Body of pancreas (tissue), 4 donors: ENCODE measurements around the gene GSK3B. TPM values are rescaled to one million over a fixed set of nuclear protein-coding genes. Genes with fewer than 3 reads are reported as not detected.

ENCODE experiments used
- ATAC-seq: fragments of 150-250 bp; one replicate; pipeline ENCODE4 v1.9.1; 2016
- DNase-seq, 4 donors: peaks; one replicate each; pipeline ENCODE4 v3.0.0-alpha.2; 2019
- H3K27ac ChIP-seq, 4 donors: fragments of 200-600 bp; sonication (generic); 1 replicate in 3 of 4; 2 replicates in 1 of 4; pipeline versions ENCODE4 v1.5.1 to v1.6.1; 2016 to 2019; ENCODE audit warnings: mild to moderate bottlenecking in 1 of 4, mixed read lengths in 1 of 4, moderate library complexity in 1 of 4
- H3K27me3 ChIP-seq, 2 donors: fragments of 200-600 bp; sonication (generic); one replicate each; pipeline ENCODE4 v1.6.0; 2016; ENCODE audit warnings: mild to moderate bottlenecking in 1 of 2
- H3K36me3 ChIP-seq, 2 donors: fragments of 200-600 bp; sonication (generic); replicated peaks in 1 of 2; 2 replicates each; pipeline ENCODE4 v1.5.1; 2016; ENCODE audit warnings: low read depth in 2 of 2; ENCODE audit not compliant: insufficient read depth in 1 of 2
- H3K4me1 ChIP-seq: fragments of 200-600 bp; sonication (generic); one replicate; pipeline ENCODE4 v1.6.0; 2016
- H3K4me3 ChIP-seq, 2 donors: fragments of 200-600 bp; sonication (generic); 1 replicate in 1 of 2; 2 replicates in 1 of 2; pipeline ENCODE4 v1.5.1; 2016 to 2019
- H3K9me3 ChIP-seq, 3 donors: fragments of 200-600 bp; sonication (generic); 1 replicate in 2 of 3; 2 replicates in 1 of 3; pipeline ENCODE4 v1.5.1; 2016
- POLR2A ChIP-seq, 3 donors: fragments of 450-650 bp; IDR thresholded peaks; one replicate each; pipeline ENCODE4 v1.6.1; 2016; ENCODE audit warnings: antibody characterized with exemption in 3 of 3, mild to moderate bottlenecking in 2 of 3
- WGBS, 2 donors: methylation state at CpG; one replicate each; pipeline ENCODE4 v1.1.5; 2017; 5-methylcytosine and 5-hydroxymethylcytosine counted together
- intact Hi-C: fragments of 100-400 bp; cut with DNase I; formaldehyde crosslinking; loops from one replicate; pipeline ENCODE4 v1.15.1; 2023
- total RNA-seq, 2 donors: library from RNA; depleted of rRNA; stranded (reverse); fragments of >200 nt; gene quantifications; one replicate each; pipeline ENCODE4 v1.1.0, GENCODE V29; 2016
- TF ChIP-seq, protein P1 (sequence below), 7 experiments: fragments of 450-650 bp in 4 of 7; fragments of 200-600 bp in 3 of 7; sonication (generic) in 3 of 7; IDR thresholded peaks; one replicate each; pipeline ENCODE4 v1.5.1; 2016 to 2019; ENCODE audit warnings: antibody characterized with exemption in 7 of 7

The GSK3B gene
- total RNA-seq, 2 donors from 2014 or later, result 15.0 to 18.8 TPM

DNA sequence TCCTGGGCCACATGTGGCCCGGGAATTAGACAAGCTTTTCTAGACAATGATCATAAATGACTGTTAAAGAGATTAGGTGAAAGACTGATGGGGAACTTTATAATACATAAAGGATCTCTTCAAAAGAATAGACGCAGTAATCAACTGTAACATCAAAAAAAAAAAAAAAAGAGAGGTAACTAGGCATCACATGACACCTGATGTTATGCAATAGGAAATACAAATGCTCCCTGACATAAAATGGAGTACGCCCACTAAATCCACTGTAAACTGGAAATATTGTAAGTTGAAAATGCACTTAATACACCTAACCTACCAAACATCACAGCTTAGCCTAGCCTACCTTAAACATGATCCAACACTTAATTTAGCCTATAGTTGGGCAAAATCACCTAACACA lies 27.2 kb downstream of the GSK3B start:
- Histone ChIP-seq H3K36me3 (no peaks in the 10 kb centered on the region), H3K4me3 (no peak overlapping the region), H3K4me1 (peaks cover 5% of the 10 kb centered on the region), H3K27ac (no peak overlapping the region), H3K27me3 (no peaks in the 10 kb centered on the region), H3K9me3 (no peaks in the 10 kb centered on the region)
- TF ChIP-seq POLR2A (IDR thresholded peaks at IDR 0.05), result no peak
- TF ChIP-seq, protein P1, sequence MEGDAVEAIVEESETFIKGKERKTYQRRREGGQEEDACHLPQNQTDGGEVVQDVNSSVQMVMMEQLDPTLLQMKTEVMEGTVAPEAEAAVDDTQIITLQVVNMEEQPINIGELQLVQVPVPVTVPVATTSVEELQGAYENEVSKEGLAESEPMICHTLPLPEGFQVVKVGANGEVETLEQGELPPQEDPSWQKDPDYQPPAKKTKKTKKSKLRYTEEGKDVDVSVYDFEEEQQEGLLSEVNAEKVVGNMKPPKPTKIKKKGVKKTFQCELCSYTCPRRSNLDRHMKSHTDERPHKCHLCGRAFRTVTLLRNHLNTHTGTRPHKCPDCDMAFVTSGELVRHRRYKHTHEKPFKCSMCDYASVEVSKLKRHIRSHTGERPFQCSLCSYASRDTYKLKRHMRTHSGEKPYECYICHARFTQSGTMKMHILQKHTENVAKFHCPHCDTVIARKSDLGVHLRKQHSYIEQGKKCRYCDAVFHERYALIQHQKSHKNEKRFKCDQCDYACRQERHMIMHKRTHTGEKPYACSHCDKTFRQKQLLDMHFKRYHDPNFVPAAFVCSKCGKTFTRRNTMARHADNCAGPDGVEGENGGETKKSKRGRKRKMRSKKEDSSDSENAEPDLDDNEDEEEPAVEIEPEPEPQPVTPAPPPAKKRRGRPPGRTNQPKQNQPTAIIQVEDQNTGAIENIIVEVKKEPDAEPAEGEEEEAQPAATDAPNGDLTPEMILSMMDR (IDR thresholded peaks at IDR 0.05), result no peak
- intact Hi-C loops, result no loop called here
- no peak for DNase-seq
- whole genome bisulfite sequencing, 2 donors, result 71 to 85% methylated on average over 3 of the region's 3 CpGs
- no peak for ATAC-seq

DNA sequence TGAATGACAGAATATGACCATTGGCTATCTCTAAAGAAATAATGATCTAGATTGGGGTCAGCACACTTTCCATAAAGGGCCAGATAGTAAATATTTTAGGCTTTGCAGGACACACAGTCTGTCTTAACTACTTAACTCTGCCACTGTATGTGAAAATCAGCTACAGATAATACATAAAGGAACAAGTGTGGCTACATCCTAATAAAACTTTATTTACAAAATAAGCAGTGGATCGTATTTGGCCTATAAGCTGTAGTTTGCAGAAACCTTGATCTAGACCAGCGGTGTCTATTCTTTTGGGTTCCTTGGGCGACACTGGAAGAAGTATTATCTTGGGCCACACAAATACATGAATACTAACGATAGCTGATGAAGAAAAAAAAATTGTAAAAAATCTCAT lies 27.6 kb downstream of the GSK3B start:
- no peaks in the 10 kb centered on the region for H3K36me3 ChIP-seq
- H3K4me3 ChIP-seq, result no peak overlapping the region
- no peaks in the 10 kb centered on the region for H3K27me3 ChIP-seq
- intact Hi-C loops, result no loop called here
- no peaks in the 10 kb centered on the region for H3K9me3 ChIP-seq
- no peak overlapping the region for H3K27ac ChIP-seq
- WGBS, 2 donors, result 93 to 96% methylated on average over 4 of the region's 4 CpGs
- ATAC-seq (no peak), DNase-seq (no peak)
- H3K4me1 ChIP-seq, result peaks cover 5% of the 10 kb centered on the region
- TF ChIP-seq POLR2A (IDR thresholded peaks at IDR 0.05), result no peak
- TF ChIP-seq, protein P1 (IDR thresholded peaks at IDR 0.05), result no peak

DNA sequence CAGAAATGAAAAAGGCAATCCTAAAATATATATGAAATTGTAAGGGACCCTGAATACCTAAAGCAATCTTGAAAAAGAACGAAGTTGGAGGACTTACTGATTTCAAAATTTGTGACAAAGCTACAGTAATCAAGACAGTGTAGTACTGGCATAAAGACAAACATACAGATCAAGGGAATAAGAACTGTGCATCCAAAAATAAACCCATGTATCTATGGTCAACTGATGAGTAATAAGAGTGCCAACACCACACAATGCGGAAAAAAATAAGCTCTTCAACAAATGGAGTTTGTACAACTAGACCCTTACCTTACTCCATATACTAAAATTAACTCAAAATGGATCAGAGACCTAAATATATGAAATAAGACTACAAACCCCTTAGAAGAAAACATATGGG lies 29.6 kb downstream of the GSK3B start:
- no peak for ATAC-seq
- no peak overlapping the region for H3K4me3 ChIP-seq
- intact Hi-C loops, result no loop called here
- peaks cover 13% of the 10 kb centered on the region for H3K4me1 ChIP-seq
- H3K27me3 ChIP-seq, result no peaks in the 10 kb centered on the region
- no peaks in the 10 kb centered on the region for H3K9me3 ChIP-seq
- DNase-seq, result no peak
- H3K27ac ChIP-seq, result no peak overlapping the region
- TF ChIP-seq POLR2A (IDR thresholded peaks at IDR 0.05), result no peak
- TF ChIP-seq, protein P1 (IDR thresholded peaks at IDR 0.05), result no peak
- 79 to 86% methylated on average over 2 of the region's 2 CpGs for WGBS, 2 donors
- H3K36me3 ChIP-seq, result no peaks in the 10 kb centered on the region

DNA sequence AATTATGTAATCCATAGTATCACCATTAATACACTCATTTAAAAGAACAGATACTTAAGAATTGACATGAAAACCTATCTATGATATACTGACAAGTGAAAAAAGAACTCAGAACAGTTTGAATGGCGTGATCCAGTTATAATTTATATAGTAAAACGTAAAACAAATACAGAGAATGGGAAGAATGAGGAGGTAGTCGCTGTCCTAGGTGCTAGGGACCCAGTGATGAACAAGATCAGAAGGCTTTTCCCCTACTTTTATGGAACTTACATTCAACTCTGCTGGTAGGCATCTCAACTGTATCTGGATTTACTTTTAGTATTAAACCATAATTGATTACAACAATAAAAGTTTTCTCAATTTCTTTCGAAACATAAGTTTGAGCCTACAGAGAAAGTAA lies 31.8 kb downstream of the GSK3B start:
- ATAC-seq (no peak), DNase-seq (no peak)
- peaks cover 15% of the 10 kb centered on the region for H3K4me1 ChIP-seq
- TF ChIP-seq POLR2A (IDR thresholded peaks at IDR 0.05), result no peak
- intact Hi-C loops, result no loop called here
- WGBS, 2 donors, result 93% methylated on average over 4 of the region's 4 CpGs
- H3K9me3 ChIP-seq, result no peaks in the 10 kb centered on the region
- no peak overlapping the region for H3K4me3 ChIP-seq
- H3K27me3 ChIP-seq, result no peaks in the 10 kb centered on the region
- no peaks in the 10 kb centered on the region for H3K36me3 ChIP-seq
- H3K27ac ChIP-seq, result no peak overlapping the region

DNA sequence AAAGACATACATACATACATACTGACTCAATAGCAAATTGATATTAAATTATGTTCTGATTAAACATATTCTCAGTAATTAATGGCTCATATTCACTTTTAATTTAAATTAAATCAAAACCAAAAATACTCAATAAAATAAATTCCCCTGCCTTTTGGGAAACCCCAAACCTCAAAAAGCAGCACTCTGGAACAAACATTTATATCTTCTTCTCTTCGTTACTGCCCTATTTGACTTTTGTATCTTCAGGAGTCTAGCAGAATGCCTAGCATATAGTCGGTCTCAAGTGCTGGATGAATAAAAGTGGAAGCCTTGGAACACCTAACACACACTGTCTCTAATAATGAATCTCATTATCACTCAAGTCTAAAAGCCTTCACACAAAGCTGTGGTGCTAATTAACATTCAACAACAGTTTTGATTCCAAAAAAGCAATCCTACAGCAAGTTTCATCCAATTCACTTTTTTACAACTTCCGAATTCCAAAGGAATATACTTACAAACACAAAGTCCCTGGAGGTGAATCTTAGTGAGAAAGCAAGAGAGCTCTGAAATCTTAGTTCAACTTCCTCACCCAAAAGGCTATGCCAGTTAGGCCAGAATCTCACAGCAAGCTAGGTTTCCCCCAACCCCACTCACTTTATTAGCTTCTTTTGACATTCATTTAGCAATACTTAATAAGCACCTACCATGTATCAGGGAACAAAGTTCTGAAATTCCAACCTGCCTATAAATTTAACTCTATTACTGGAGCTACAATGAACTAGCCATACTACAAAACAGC lies 35.0 kb downstream of the GSK3B start:
- no peak for ATAC-seq
- intact Hi-C loops, result no loop called here
- Histone ChIP-seq H3K27ac (no peak overlapping the region), H3K4me3 (no peak overlapping the region), H3K36me3 (no peaks in the 10 kb centered on the region), H3K9me3 (no peaks in the 10 kb centered on the region), H3K27me3 (no peaks in the 10 kb centered on the region), H3K4me1 (peaks cover 15% of the 10 kb centered on the region)
- DNase-seq, result no peak
- no peak for TF ChIP-seq POLR2A (IDR thresholded peaks at IDR 0.05)
- TF ChIP-seq, protein P1 (IDR thresholded peaks at IDR 0.05), result no peak
- WGBS, 2 donors, result 71 to 79% methylated on average over 3 of the region's 3 CpGs
